ENCODE data around the gene HYAL4.
"Not testable (repeated sequence)": the region's sequence is repeated elsewhere in the genome, so short reads cannot be mapped to it uniquely, and the experiment has no call there.

DNA sequence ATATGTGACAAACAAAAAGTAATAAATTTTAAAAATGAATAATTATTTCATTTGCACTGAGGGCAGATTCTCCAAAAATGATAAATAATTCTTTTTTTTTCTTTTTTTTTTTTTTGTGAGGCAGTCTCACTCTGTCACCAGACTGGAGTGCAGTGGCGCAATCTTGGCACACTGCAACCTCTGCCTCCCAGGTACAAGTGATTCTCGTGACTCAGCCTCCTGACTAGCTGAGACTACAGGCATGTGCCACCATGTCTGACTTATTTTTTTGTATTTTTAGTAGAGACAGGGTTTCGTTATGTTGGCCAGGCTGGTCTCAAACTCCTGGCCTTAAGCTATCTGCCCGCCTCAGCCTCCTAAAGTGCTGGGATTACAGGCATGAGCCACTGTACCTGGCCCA, 25.2 kb upstream of the HYAL4 start:
- TF ChIP-seq, protein P1, sequence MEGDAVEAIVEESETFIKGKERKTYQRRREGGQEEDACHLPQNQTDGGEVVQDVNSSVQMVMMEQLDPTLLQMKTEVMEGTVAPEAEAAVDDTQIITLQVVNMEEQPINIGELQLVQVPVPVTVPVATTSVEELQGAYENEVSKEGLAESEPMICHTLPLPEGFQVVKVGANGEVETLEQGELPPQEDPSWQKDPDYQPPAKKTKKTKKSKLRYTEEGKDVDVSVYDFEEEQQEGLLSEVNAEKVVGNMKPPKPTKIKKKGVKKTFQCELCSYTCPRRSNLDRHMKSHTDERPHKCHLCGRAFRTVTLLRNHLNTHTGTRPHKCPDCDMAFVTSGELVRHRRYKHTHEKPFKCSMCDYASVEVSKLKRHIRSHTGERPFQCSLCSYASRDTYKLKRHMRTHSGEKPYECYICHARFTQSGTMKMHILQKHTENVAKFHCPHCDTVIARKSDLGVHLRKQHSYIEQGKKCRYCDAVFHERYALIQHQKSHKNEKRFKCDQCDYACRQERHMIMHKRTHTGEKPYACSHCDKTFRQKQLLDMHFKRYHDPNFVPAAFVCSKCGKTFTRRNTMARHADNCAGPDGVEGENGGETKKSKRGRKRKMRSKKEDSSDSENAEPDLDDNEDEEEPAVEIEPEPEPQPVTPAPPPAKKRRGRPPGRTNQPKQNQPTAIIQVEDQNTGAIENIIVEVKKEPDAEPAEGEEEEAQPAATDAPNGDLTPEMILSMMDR (IDR thresholded peaks at IDR 0.05 in 8 of 11, conservative IDR thresholded peaks at IDR 0.05 in 3 of 11), result not testable (repeated sequence)
- not testable (repeated sequence) for TF ChIP-seq POLR2A (IDR thresholded peaks at IDR 0.05)

Data from spleen (tissue), 7 donors.